Stimulated activated CD4-positive, alpha-beta T cell treated with anti-CD3 and anti-CD28 coated beads, Interleukin-1b, Interleukin-23, amount 100 ng/mL, for 48 hours (primary cell): ENCODE data around the gene SP110.
"Not testable (repeated sequence)": the region's sequence is repeated elsewhere in the genome, so short reads cannot be mapped to it uniquely, and the experiment has no call there.

Source experiments
- DNase-seq: peaks from one replicate; pipeline ENCODE4 v3.0.0-alpha.2; 2020

Gene SP110

DNA sequence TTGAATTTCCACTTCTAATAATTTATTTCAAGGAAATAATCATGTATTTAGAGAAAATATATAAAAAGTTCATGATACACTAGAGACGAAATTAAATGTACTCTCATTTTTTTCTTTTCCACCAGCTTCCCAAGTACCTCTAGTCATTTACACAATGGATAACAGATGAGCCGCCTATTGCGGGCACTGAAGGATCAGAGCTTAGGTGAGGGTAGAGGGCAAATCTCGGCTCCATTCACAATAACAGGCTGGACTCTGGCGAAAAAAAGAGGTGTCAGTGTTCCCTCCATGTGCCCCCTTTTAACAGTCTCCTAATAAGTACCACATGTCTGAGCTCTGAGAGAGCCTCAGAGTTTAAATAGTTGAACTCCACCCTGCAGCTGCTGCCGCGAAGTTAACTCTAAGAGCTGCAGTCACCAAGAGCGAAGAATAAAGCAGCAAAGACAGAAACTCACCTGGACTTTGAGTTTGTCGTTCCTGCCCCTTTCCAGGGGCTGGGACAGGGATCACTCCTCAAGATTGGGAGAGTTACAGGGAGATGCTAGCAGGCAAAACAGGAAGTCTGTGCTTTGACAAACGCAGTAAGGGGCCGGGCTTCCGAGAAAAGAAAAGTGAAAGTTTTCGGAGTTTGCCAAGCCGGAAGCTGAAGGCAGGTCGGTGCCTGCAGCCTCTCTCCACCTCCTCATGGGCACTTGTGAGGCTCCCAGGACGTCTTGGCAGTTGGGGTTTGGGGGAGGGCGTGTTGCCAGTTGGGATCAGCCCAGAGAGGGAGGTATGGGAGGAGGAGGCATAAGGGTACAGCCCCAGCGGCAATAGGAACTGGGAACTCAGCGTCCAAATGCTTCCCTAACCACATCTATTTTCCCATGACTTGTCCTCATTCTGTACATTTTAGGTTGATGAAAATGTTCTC is at the start of gene SP110:
Gene SP110 (minus strand): TSS at position 566 of the 913 bp plus-strand sequence. CDS start 3,057 bp downstream, outside the sequence.
- peak; percentile 79 for DNase-seq

DNA sequence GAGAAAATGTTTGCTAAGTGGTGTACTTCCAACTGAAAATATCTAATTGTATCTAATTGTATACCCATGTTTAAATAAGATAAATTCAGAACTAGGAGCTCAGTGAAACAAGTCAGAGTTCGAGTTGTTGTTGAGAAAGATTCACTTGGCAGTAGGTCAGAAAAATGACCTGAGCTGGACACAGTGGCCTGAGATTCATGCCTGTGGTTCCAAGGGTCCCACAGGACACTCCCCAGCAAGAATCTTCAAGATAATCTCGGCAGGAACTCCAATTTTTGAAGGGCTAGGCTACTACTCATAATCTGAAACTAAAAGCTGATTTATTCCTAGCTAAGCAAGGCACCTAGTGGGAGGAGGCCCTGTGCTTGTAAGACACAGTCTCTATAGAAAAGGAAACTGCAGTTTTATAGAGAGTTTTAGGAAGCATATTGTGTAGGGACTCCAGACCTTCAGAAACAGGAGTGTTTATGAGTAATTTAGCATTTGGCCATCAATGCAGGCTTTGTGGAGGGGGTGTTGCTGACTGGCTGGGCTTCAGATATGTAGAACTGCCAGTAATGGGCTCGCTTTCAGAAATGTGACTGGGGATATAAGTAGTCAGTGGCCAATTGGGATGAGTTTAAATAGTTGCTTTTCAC is 48.9 kb upstream of the SP110 start:
- DNase-seq, result no peak

DNA sequence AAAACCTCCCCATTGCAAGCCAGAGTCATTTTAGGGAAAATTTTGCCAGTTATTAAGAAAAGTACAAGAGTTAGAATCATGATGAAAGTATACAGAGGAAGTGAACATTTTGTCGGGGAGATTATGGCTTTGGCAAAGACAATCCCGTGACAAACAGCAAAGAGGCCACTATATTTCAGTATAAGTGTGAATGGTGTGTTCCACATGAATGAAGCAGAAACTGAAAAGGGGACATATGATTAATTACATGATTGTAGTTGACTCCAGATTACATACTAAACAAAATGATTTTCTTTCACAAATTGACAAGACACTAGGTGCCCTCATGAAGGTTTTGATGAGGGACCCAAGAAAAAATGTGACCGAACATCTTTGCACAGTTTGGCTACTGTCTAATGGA is 47.8 kb upstream of the SP110 start:
- no peak for DNase-seq

DNA sequence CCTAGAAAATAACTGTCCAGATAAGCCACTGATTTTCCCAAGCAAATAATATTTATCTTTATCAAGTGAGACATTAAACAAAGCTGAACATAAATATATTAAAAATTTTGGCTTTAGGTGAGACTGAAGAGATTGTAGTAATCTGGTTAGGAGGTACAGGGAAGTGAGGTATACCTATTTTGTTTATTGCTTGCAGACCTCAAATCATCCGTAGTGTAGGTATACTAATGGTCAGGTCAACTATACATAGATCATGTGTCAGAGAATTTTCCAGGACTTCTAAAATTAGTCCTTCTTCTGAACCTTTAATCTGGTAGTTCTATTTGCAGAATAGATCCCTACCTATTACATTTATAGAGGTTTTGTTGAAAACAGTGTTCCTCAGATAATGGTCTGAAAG is 47.3 kb upstream of the SP110 start:
- DNase-seq, result no peak

DNA sequence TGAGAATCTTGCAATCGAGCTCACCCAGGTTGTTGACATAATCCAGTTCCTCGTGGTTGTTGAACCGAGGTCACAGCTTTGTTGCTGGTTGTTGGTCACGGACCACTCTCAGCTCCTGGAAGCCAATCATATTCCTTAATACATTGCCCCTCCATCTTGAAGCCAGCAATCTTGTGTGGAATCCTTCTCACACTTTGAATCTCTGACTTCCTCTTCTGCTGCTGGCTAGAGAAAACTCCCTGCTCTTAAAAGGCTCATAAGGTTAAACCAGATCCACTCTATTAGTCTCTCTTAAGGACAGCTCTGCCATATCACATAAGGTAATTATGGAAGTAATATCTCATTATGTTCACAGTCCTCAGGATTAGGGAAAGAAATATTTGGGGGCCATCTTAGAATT is 46.9 kb upstream of the SP110 start:
- DNase-seq, result no peak

DNA sequence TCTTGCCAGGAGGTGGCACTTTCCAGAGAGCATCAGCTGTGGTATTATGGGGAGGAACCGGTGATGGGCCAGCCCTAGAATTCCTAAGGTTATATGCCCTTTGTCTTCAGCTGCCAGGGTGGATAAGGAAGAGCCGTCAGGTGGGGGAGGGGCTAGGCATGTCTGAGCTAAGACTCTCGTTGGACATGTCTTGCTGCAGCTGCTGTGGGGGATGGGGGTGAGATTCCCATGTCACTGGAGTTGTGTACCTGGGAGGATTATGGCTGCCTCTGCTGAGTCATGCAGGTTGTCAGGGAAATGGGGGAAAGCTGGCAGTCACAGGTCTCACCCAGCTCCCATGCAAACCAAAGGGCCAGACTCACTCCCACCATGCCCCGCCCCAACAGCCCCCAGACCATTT is 45.2 kb upstream of the SP110 start:
- DNase-seq, result not testable (repeated sequence)

DNA sequence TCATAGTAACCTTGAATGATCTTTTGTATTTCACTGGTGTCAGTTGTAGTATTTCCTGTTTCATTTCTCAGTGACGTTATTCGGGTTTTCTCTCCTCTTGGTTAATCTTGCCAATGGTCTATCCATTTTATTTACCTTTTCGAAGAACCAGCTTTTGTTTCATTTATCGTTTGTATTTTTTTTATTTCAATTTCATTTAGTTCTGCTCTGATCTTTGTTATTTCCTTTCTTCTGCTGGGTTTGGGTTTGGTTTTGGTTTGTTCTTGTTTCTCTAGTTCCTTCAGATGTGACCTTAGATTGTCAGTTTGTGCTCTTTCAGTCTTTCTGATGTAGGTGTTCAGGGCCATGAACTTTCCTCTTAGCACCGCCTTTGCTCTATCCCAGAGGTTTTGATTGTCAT is 42.5 kb upstream of the SP110 start:
- DNase-seq, result no peak

DNA sequence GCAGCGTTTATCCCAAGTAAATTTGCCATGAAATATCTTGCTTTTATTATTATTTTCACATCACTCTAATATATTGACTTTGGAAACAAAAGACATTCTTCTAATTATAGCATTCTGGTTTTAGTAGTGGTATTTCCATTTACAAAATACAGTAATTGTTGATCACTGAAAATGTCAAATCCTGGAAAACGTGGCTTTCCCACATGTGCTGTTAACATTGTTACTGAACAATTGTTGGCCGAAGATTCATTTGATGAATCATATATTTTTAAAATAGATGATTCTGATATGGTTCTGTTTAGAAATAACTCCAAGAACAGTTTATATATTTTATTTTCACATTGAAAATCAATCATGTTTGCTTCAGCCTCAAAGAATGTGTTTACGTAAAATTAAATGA is 38.7 kb upstream of the SP110 start:
- DNase-seq, result no peak

DNA sequence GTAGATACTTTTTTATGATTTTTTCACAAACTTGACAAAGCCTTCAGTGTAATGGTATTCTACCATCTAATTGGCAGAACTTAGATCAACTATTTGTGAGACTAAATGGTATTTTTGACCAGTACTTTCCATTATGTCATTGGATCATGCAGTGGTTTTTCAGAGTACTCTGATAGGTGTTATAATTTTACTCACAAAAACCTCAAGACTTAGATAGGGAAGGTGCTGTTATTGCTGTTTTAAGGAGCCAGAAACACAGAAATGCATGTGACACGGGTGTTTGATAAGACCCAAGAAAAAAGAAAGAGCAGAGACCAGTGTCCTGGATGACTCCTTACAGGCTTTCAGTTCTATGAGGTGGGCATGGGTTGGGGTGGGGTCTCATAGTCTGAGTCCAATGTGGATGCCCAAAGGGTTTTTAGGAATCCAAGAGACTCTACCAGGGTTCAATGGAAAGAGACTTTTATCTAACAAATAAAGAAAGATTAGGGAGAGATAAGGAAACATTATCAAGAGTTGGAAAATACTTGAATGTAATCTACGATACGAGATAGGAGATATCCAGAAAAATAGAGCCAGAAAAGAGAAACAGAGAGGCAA is 37.0 kb upstream of the SP110 start:
- no peak for DNase-seq

DNA sequence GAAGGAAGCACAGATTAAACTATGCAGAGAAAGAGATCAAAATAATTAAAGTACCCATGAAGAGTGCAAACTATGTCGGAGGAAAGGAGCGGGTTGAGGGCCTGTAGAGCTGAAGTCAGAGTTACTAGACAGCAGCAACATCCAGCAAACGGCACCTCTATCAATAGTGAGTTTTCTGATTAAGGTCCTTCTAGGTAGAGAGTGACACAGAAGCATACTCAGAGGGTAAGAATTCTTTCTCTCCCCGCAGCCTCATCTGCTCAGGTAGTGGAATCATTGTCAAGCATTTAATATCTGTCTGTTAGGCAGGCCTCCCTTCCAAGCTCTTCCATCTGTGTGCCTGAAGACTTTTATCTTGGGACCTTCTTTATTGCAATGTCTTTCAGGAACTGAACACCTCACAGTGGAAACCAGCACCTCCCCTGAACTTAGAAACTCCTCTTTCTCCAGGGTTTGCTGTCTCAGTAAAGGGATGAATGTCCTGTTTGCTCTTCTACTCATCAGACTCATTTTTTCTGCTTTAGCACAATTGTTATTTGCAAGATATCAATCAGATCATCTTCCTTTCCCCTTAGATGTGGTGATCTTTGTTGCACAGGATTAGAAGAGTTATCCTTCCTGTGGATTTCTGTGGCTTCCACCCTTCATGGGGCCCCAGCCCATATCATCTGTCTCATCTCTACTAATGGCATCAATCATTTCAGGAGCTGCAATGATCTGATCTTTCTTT is 34.5 kb upstream of the SP110 start:
- peak; percentile 69 for DNase-seq

DNA sequence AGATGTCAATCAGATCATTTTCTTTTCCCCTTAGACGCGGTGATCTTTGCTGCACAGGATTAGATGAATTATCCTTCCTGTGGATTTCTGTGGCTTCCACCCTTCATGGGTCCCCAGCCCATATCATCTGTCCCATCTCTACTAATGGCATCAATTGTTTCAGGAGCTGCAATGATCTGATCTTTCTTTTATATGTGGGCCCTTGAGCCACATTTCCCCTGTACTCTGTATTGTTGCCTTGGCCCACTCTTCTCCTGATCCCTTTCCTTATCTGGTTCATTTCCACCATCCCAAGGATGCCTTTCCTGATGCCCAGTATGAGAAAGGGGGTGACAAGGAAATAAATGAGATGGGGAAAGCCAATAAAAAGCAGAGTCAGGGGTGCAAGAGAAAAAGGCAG is 30.4 kb upstream of the SP110 start:
- no peak for DNase-seq

DNA sequence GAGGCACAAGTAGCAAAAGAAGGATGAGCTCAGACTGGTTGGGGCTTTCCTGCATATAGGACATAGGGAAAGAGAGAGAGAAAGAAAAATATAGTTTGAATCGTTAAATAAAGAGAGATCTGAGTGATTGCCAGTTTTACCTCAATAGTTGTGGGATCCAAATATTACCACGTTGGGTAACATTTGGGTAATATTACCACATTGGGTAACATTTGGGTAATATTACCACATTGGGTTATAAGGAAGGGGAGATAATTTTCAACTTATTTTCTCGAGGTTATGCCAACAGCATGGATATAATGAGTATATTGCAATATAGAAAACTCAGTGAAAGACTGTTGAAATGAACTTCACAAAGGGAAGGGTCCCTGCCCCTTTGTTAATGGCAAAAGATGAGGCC is 26.4 kb upstream of the SP110 start:
- DNase-seq, result no peak

DNA sequence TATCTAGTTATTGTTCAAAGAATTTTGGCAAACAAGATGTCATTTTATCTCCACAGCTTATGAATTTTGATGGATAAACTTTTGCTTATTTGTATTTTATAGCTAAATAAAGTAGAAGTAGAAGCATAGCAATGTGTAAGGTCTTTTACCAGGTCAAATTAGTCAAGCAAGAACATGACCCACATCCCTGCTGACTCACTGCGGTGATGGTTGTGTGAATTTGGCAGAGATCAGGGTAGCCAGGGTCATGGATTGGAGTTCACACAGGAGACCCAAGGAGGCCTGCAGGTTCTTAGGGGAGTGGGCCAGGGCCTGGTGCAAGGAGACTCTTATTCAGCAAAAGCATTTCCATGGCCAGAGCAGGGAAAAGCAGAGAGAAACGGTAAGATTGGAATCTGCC is 24.4 kb upstream of the SP110 start:
- DNase-seq, result no peak

DNA sequence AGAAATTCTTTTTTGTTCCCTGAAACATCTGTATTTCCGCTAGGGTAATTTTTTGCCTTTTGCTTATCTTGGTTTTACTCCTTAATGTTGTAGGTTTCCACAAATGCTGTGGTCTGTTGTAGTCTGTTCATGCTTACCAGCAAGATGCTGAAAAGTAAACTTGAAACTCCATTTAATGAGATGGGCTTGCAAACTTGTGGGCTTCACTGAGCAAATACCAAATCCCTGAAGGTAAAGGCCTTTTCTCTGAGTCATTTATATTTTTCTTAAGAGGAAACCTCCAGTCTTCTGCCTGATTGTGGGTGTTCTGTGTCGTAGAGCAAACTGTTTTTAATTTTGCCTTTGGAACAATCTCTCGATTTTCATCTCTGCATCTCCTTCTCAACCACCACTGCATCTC is 15.1 kb upstream of the SP110 start:
- DNase-seq, result no peak

DNA sequence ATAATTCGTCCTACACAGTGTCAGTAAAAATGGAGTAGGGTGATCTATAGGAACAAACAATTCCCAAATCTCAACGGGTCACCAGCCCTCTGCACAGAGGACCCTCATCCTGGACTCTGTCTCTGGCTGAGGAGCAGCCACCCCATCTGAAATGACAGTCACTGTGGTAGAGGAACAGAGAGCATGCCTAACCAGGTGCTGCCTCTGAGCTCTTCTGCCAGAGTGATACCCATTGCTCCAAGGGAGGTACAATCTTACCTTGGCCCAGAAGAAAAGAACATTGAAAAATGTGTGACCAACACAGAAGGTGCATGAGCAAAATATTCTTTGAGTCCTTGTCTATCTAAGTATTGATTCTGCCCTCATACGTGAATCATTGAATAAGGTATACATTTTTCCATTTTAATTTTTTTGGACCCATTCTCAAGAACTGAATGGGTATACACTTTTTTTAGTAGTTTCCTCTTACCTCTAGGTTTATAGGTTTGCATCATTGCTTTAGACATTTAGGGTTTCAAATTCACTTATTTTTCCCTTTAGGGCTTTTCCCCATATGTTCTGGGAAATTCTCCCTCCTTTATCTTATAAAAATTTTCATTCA is 14.4 kb upstream of the SP110 start:
- no peak for DNase-seq

DNA sequence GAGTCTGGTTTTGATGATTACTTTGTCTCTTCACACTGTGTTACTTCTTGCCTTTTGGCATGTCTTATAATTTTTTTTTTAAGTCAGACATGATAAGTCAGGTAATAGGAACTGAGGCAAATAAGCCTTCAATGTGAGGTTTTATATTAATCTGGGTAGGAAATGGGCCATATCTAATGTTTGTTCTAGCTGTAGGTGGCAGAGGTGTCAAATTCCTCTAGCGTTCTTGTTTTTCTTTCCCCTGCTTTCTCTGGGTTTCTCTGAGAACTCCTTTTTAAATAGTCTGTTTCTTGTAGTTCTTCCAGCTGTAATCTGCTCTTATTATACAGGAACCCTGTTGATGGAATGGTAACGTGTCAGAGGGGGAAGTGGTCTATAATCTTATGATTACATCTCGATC is 11.5 kb upstream of the SP110 start:
- no peak for DNase-seq

DNA sequence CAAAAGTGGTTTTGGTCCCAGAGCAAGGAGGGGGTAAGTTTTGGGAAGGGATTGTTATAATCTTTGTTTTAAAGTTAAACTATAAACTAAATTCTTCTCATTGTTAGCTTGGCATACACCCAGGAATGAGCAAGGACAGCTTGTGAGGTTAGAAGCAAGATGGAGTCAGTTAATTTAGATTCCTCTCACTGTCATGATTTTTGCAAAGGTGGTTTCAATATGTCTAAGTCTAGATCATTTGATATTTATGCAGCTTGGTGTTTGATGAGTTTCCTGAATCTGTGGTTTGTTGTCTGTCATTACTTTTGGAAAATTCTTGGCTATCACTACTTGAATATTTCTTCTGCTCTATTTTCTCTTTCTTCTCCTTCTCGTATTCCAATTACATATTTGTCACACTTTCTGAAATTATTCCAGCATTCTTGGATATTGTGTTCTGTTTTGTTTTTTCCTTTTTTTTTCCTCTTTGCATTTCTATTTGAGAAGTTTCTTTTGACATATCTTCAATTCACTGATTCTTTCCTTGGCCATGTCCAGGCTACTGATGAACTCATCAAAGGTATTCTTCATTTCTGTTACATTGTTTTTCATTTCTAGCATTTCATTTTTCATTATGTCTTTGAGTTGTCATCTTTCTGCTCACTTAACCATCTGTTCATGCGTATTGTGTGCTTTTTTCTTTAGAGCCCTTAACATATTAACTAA is 10.9 kb upstream of the SP110 start:
- no peak for DNase-seq

DNA sequence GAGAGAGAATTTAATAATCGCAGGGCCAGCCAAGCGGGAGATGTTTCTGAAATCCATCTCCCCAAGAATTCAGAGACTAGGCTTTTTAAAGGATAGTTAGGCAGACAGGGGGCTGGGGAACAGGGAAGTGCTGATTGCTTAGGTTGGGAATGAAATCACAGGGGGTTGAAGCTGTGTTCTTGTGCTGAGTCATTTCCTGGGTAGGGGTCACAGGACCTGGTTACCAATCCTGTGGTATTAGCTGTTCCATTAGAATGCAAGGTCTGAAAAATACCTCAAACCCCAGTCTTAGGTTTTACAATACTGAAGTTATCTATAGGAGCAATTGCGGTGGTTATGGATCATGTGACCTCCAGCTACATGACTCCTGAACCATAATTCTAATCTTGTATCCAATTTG is 10.3 kb upstream of the SP110 start:
- no peak for DNase-seq

DNA sequence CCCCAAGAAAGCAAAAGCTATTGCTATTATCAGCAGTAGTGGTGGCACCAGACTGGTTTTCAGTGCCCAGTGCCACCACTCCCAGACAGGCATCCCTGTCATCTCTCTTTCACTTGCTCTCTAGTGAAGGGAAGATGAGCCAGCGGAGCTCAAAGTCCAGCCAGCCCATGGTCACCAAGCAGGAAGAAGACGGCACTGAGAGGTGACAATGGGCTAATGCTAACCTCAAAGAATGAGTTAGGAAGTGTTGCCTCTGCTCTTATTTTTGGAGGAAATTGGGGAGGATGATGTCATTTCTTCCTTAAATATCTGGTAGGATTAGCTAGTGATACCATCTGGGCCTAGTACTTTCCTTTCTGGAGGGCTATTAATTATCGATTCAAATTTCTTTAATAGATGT is 7.4 kb upstream of the SP110 start:
- DNase-seq, result no peak

DNA sequence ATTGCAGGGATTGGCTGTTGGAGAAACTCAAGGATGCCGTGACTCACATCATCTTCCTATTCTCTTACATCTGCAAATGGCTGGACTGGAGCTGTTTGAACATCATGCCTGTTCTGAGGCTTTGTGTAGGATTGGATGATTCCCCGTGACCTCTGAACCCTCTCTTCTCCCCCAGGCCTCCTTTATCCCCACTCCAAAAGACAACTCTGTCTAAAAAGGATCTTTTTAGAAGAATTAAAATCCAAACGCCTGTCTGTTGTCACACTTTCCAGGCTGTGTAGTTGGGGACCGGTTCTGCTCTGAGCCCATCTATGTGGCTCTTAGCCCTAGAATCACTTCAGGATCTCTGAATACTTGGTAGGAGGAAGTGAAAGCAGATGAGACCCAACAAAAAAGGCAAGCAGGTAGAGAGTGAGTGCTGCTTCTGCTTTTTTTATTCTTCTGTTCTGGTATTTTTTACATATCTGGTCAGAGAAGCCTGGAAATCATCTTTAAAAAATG is 6.3 kb upstream of the SP110 start:
- no peak for DNase-seq

DNA sequence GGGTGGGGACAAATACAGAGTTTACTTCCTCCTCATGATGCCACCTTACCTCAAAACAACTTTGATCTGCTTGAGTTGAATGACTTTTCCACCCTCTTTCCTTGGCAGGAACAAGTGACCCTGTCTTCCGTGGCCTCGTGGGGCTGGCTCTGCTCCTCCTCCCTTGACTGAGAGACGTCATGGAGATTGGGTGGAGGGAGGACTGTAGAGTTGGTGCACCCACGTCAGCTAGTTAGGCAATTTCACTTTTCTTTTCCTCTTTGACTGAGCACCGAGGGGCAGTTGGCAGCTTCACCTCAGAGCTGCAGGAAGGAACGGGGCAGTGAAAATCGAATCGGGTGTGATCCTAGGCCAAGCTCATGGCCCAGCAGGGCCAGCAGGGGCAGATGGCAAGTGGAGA is 5.7 kb upstream of the SP110 start, which contains the start of gene SP140:
Gene SP140 (plus strand): TSS at position 251 of the 400 bp plus-strand sequence. CDS start 109 bp downstream, at position 360.
- DNase-seq, result peak; percentile 89

DNA sequence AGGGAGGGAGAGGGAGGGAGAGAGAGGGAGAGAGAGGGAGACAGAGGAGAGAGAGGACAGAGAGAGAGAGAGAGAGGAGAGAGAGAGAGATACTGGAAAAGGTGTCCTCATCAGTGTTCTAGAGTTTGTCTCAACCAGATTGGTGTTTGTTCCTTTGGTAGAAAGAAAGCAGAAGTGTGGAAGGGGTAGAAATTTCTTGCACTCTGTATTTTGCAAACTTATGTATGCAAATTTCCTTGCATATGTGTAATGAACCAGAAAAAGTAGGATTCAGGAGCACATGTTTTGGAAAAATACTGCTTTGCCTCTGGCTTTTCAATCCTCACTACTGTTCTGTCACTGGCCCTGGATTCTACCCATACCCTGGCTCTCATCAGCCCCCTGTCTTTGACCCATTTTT is 4.7 kb upstream of the SP110 start:
- DNase-seq, result no peak
